Prostate gland (tissue), 2 donors: ENCODE results near the gene TBX5.

Source experiments
- POLR2A ChIP-seq: fragments of 450-650 bp; IDR thresholded peaks from one replicate; pipeline ENCODE4 v1.6.1; 2016; ENCODE audit warnings: antibody characterized with exemption, mild to moderate bottlenecking
- POLR2AphosphoS5 ChIP-seq: sonication (generic); formaldehyde crosslinking; IDR thresholded peaks from one replicate; pipeline ENCODE4 v1.6.1; 2017; ENCODE audit warnings: antibody characterized with exemption
- TF ChIP-seq, protein P1 (sequence below), 4 experiments: fragments of 200-600 bp in 2 of 4; fragments of 450-650 bp in 2 of 4; sonication (generic) in 2 of 4; IDR thresholded peaks; 1 replicate in 3 of 4; 2 replicates in 1 of 4; pipeline ENCODE4 v1.5.1; 2016 to 2019; ENCODE audit warnings: antibody characterized with exemption in 4 of 4, mild to moderate bottlenecking in 2 of 4, moderate library complexity in 2 of 4

DNA sequence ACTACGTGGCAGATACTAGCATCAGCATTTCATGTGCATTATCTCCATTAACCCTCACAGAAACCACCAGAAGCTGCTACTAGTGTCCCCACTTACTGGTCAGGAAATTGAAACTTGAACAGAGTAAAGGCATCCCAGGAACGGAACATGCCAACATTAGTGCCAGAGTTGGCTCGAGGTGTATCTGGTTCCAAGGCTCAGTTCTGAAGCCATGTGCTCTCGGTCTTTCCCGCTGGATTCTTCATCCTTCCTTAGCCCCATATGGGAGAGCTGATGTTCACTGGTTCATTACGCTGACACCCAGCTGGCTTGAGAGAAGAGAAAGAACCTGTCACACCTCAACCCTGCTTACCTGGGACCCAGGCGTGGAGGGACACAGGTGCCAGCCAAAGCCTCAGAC lies 91.5 kb downstream of the TBX5 start:
- TF ChIP-seq, protein P1, sequence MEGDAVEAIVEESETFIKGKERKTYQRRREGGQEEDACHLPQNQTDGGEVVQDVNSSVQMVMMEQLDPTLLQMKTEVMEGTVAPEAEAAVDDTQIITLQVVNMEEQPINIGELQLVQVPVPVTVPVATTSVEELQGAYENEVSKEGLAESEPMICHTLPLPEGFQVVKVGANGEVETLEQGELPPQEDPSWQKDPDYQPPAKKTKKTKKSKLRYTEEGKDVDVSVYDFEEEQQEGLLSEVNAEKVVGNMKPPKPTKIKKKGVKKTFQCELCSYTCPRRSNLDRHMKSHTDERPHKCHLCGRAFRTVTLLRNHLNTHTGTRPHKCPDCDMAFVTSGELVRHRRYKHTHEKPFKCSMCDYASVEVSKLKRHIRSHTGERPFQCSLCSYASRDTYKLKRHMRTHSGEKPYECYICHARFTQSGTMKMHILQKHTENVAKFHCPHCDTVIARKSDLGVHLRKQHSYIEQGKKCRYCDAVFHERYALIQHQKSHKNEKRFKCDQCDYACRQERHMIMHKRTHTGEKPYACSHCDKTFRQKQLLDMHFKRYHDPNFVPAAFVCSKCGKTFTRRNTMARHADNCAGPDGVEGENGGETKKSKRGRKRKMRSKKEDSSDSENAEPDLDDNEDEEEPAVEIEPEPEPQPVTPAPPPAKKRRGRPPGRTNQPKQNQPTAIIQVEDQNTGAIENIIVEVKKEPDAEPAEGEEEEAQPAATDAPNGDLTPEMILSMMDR (IDR thresholded peaks at IDR 0.05): no peak
- TF ChIP-seq POLR2A: no peak
- no peak for TF ChIP-seq POLR2AphosphoS5
